NCI-H345 treated with DMSO at 0.1 percent for 48 hours (cell line): ENCODE data around the gene TTYH2.

Experiments used
- DNase-seq: peaks from one replicate; lab custom pipeline; 2025; ENCODE audit not compliant: unreplicated experiment; lab: John Stamatoyannopoulos, UW

Gene TTYH2

GRCh38 chr17:74214484-74215341 is 1.3 kb downstream of the TTYH2 start:
- DNase-seq, result no peak

- no peak for DNase-seq
Measured at GRCh38 chr17:74215342-74215727, 2.0 kb downstream of the TTYH2 start.

GRCh38 chr17:74216505-74216904 is 3.1 kb downstream of the TTYH2 start:
- DNase-seq, result no peak

GRCh38 chr17:74217037-74217730 is 3.8 kb downstream of the TTYH2 start:
- DNase-seq, result no peak

- DNase-seq, result no peak
Measured at GRCh38 chr17:74217888-74218287, 4.5 kb downstream of the TTYH2 start.

GRCh38 chr17:74218436-74218835 is 5.1 kb downstream of the TTYH2 start:
- no peak for DNase-seq

GRCh38 chr17:74219576-74220133 is 6.3 kb downstream of the TTYH2 start:
- no peak for DNase-seq

- DNase-seq, result no peak
Measured at GRCh38 chr17:74220219-74220618, 6.8 kb downstream of the TTYH2 start.

- DNase-seq, result no peak
Measured at GRCh38 chr17:74220946-74221818, 7.8 kb downstream of the TTYH2 start.

- no peak for DNase-seq
Measured at GRCh38 chr17:74222399-74222798, 9.0 kb downstream of the TTYH2 start.

GRCh38 chr17:74223901-74224300 is 10.5 kb downstream of the TTYH2 start:
- DNase-seq, result no peak

- DNase-seq, result no peak
Measured at GRCh38 chr17:74224959-74225725, 11.8 kb downstream of the TTYH2 start.

- no peak for DNase-seq
Measured at GRCh38 chr17:74226252-74226651, 12.9 kb downstream of the TTYH2 start.

GRCh38 chr17:74227271-74228080 is 14.1 kb downstream of the TTYH2 start:
- DNase-seq, result no peak

- DNase-seq, result no peak
Measured at GRCh38 chr17:74228306-74228978, 15.1 kb downstream of the TTYH2 start.

GRCh38 chr17:74230896-74231295 is 17.5 kb downstream of the TTYH2 start:
- DNase-seq, result no peak

- no peak for DNase-seq
Measured at GRCh38 chr17:74231928-74232907, 18.8 kb downstream of the TTYH2 start.

GRCh38 chr17:74233937-74234336 is 20.6 kb downstream of the TTYH2 start:
- DNase-seq, result no peak
